Lower leg skin (tissue), 4 donors: ENCODE measurements around the gene DNAL1. TPM values are rescaled to one million over a fixed set of nuclear protein-coding genes. Genes with fewer than 3 reads are reported as not detected.
A peak's percentile ranks its signal among the peaks of the same experiment; 100 is the strongest.

Experiments
- DNase-seq, 2 donors: peaks; one replicate each; pipeline ENCODE4 v3.0.0-alpha.2; 2019; ENCODE audit warnings: low spot score in 2 of 2
- H3K4me3 ChIP-seq: fragments of 200-600 bp; sonication (generic); 2 replicates; pipeline ENCODE4 v1.5.1; 2017; ENCODE audit warnings: mild to moderate bottlenecking, low read depth; ENCODE audit not compliant: poor library complexity, severe bottlenecking
- POLR2A ChIP-seq, 2 donors: fragments of 450-650 bp; IDR thresholded peaks; one replicate each; pipeline ENCODE4 v1.6.1; 2016 to 2017; ENCODE audit warnings: antibody characterized with exemption in 2 of 2, mild to moderate bottlenecking in 1 of 2, moderate library complexity in 1 of 2
- WGBS, 2 donors: methylation state at CpG; one replicate each; pipeline ENCODE4 v1.1.5; 2018; 5-methylcytosine and 5-hydroxymethylcytosine counted together
- intact Hi-C: fragments of 100-400 bp; cut with DNase I; formaldehyde crosslinking; loops from one replicate; pipeline ENCODE4 v1.15.0; 2023; ENCODE audit warnings: low total_unique reads
- total RNA-seq, 4 donors: library from RNA; depleted of rRNA; stranded (reverse); fragments of >200 nt; gene quantifications; one replicate each; pipeline ENCODE4 v1.1.0, GENCODE V29; 2016
- TF ChIP-seq, protein P1 (sequence below), 3 donors: fragments of 450-650 bp; IDR thresholded peaks; one replicate each; pipeline ENCODE4 v1.5.1; 2016; ENCODE audit warnings: antibody characterized with exemption in 3 of 3, mild to moderate bottlenecking in 3 of 3, moderate library complexity in 2 of 3

Gene DNAL1
- total RNA-seq, 4 donors from 2014 or later, result 1.3 to 5.4 (median 3.1) TPM

DNA sequence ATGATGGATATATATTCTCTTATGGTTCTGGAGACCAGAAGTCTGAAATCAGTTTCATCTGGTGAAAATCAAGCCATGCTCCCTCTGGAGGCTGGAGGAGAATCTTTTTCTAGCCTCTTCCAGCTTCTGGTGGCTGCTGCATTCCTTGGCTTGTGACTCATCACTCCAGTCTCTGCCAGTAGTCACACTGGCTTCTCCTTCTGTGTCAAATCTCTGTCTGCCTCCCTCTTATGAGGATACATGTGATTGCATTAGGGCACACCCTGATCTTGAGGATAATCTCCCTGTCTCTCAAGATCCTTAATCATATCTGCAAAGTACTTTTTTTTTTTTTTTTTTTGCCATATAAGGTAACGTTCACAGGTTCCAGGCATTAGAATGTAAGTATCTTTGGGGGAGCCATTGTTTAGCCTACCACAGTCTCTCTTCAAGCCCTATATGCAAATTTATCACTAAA is 17.7 kb downstream of the DNAL1 start:
- peak in 1 of 2 donors; percentile 63 for DNase-seq
- intact Hi-C loops, result no loop called here
- 37 to 55% methylated on average over 1 of the region's 1 CpG for WGBS, 2 donors
- TF ChIP-seq POLR2A (IDR thresholded peaks at IDR 0.05), result no peak
- TF ChIP-seq, protein P1, sequence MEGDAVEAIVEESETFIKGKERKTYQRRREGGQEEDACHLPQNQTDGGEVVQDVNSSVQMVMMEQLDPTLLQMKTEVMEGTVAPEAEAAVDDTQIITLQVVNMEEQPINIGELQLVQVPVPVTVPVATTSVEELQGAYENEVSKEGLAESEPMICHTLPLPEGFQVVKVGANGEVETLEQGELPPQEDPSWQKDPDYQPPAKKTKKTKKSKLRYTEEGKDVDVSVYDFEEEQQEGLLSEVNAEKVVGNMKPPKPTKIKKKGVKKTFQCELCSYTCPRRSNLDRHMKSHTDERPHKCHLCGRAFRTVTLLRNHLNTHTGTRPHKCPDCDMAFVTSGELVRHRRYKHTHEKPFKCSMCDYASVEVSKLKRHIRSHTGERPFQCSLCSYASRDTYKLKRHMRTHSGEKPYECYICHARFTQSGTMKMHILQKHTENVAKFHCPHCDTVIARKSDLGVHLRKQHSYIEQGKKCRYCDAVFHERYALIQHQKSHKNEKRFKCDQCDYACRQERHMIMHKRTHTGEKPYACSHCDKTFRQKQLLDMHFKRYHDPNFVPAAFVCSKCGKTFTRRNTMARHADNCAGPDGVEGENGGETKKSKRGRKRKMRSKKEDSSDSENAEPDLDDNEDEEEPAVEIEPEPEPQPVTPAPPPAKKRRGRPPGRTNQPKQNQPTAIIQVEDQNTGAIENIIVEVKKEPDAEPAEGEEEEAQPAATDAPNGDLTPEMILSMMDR (IDR thresholded peaks at IDR 0.05), result no peak
- no peak overlapping the region for H3K4me3 ChIP-seq

DNA sequence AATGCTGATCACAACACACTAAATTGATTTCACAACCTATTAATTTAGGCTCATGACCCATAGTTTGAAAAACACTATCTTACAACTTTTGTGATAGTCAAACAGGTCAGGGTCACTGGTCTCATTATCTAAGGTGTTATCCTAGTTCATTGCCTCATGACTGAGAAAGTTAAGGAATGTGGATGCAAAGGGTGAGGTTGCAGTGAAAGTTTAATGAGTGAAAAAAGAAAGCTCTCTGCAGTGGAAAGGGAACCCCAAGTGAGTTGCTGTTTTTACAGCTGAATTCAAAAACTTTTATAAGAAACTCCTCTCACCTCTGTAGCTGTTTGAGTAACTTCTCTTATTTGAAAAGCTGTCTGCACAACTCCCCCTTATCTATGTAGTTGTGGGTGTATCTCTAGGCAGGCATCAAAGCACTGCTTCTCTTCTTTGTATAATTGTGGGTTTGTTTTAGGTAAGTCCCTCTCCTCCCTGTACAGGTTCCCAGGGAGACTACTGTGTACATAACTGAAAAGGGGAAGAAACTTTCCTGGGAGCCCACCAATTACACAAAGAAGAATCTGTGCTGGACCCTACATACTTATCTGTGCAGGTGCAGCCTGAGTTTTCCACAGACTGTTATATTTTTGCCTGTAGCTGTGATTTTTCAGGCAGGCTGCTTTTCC is 18.9 kb downstream of the DNAL1 start:
- no peak overlapping the region for H3K4me3 ChIP-seq
- intact Hi-C loops, result no loop called here

DNA sequence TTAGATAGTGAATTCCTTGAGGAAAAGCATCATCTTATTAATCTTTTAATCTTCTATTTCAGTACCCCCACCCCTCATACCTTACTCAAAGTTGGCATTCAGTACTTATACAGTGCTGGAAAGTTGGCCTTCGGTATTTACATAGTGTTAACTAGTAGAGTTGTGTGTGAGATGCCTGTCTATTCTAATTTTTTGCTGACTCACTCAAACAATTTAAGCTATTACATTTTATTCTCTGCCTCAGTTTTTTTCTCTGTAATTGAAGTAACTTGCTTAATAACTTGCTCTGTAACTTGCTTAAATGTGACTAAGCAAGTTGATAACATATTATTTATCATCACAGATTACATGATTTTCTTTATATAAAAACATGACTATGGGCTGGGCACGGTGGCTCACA is 20.3 kb downstream of the DNAL1 start:
- 84 to 90% methylated on average over 2 of the region's 2 CpGs for WGBS, 2 donors
- no peak for DNase-seq
- intact Hi-C loops, result no loop called here
- no peak overlapping the region for H3K4me3 ChIP-seq
- TF ChIP-seq, protein P1 (IDR thresholded peaks at IDR 0.05), result no peak
- TF ChIP-seq POLR2A (IDR thresholded peaks at IDR 0.05), result no peak

More for the DNA sequence above, 18.9 kb downstream of the DNAL1 start:
- no peak for DNase-seq
- TF ChIP-seq POLR2A (IDR thresholded peaks at IDR 0.05), result no peak
- TF ChIP-seq, protein P1 (IDR thresholded peaks at IDR 0.05), result no peak

DNA sequence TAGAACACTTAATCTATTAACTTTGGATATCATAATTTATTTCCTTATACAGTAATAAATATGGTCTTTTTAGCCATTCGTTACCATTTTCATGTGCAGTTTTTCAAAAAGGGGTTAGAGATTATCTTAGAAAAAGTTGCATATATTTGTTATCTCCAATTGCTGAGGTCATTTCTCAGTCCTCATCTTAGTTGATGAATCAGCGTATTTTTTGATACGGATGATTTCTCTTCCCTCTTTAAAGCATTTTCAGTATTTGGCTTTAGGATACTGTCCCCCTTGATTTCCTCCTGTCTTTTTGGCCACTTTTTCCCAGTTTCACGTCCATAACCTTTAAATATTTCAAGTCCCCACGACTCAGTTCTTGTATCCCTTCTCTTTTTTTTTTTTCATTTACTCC is 21.8 kb downstream of the DNAL1 start:
- intact Hi-C loops, result no loop called here
- no peak for TF ChIP-seq POLR2A (IDR thresholded peaks at IDR 0.05)
- TF ChIP-seq, protein P1 (IDR thresholded peaks at IDR 0.05), result no peak
- no peak for DNase-seq
- no peak overlapping the region for H3K4me3 ChIP-seq
- WGBS, 2 donors, result 84 to 92% methylated on average over 5 of the region's 5 CpGs

DNA sequence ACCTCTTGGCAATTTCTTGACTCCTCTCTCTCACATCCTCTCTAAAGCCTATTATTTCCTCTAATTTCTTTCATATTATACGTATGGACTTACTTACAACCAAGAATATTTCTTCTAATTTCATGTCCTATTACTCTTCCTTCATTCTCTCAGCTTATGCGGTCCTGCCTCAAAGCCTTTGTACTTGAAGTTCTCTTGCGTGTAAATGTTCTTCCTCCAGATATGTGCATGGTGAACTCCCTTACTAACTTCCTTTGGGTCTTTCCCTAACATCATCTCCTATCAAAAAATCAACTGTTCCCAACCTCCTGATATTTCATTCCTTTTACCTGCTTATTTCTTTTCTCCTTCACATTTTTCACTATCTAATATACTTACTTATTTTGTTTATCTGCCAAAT is 23.1 kb downstream of the DNAL1 start:
- H3K4me3 ChIP-seq, result no peak overlapping the region
- intact Hi-C loops, result no loop called here
- no peak for TF ChIP-seq POLR2A (IDR thresholded peaks at IDR 0.05)
- TF ChIP-seq, protein P1 (IDR thresholded peaks at IDR 0.05), result no peak
- WGBS, 2 donors, result 81 to 87% methylated on average over 3 of the region's 3 CpGs
- DNase-seq, result no peak

DNA sequence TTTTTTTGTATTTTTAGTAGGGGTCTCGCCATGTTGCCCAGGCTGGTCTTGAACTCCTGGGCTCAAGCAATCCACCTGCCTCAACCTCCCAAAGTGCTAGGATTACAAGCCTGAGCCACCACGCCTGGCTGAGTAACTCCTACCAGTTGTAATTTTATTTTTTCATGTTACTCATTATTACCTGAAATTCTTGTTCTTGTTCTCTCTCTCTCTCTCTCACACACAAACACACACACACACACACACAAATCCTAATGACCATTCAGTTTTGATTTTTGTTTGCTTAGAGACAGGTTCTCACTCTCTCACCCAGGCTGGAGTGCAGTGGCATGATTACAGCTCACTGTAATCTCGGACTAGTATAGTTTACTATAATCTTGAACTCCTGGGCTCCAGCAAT is 30.2 kb downstream of the DNAL1 start:
- intact Hi-C loops, result no loop called here
- WGBS, 2 donors, result 91 to 95% methylated on average over 3 of the region's 3 CpGs
- TF ChIP-seq, protein P1 (IDR thresholded peaks at IDR 0.05), result no peak
- no peak for TF ChIP-seq POLR2A (IDR thresholded peaks at IDR 0.05)
- DNase-seq, result no peak
- H3K4me3 ChIP-seq, result no peak overlapping the region
